ENCODE measurements around the gene OST4.

The OST4 gene

GRCh38 chr2:27102329-27102728 is 30.9 kb upstream of the OST4 start:
- Histone ChIP-seq H3K9ac (ENCODE audit: low read length) (no peak overlapping the region), H3K27ac (ENCODE audit: low read depth, low read length) (no peak overlapping the region), H3K36me3 (ENCODE audit: control insufficient read depth, insufficient read depth, low read length) (no peaks in the 10 kb centered on the region), H3K9me3 (ENCODE audit: control insufficient read depth, insufficient read depth, low read depth, low read length) (no peaks in the 10 kb centered on the region), H3K4me1 (ENCODE audit: control insufficient read depth, insufficient read depth, low read length) (no peaks in the 10 kb centered on the region), H3K27me3 (ENCODE audit: control insufficient read depth, insufficient read depth, low read length) (no peaks in the 10 kb centered on the region), H3K4me3 (ENCODE audit: low read depth, low read length) (no peak overlapping the region)

GRCh38 chr2:27100036-27100435 is 28.6 kb upstream of the OST4 start:
- no peaks in the 10 kb centered on the region for H3K9me3 ChIP-seq (ENCODE audit: control insufficient read depth, insufficient read depth, low read depth, low read length)
- H3K27ac ChIP-seq (ENCODE audit: low read depth, low read length): no peak overlapping the region
- H3K4me1 ChIP-seq (ENCODE audit: control insufficient read depth, insufficient read depth, low read length): peaks cover 7% of the 10 kb centered on the region
- no peak overlapping the region for H3K4me3 ChIP-seq (ENCODE audit: low read depth, low read length)
- H3K9ac ChIP-seq (ENCODE audit: low read length): no peak overlapping the region
- H3K27me3 ChIP-seq (ENCODE audit: control insufficient read depth, insufficient read depth, low read length): no peaks in the 10 kb centered on the region
- no peaks in the 10 kb centered on the region for H3K36me3 ChIP-seq (ENCODE audit: control insufficient read depth, insufficient read depth, low read length)

GRCh38 chr2:27099334-27099955 is 28.0 kb upstream of the OST4 start:
- Histone ChIP-seq H3K4me1 (ENCODE audit: control insufficient read depth, insufficient read depth, low read length) (peaks cover 7% of the 10 kb centered on the region), H3K27me3 (ENCODE audit: control insufficient read depth, insufficient read depth, low read length) (no peaks in the 10 kb centered on the region)

GRCh38 chr2:27097341-27097740 is 25.9 kb upstream of the OST4 start:
- H3K36me3 ChIP-seq (ENCODE audit: control insufficient read depth, insufficient read depth, low read length): no peaks in the 10 kb centered on the region
- no peaks in the 10 kb centered on the region for H3K9me3 ChIP-seq (ENCODE audit: control insufficient read depth, insufficient read depth, low read depth, low read length)
- H3K27ac ChIP-seq (ENCODE audit: low read depth, low read length): no peak overlapping the region
- no peak overlapping the region for H3K9ac ChIP-seq (ENCODE audit: low read length)
- no peak overlapping the region for H3K4me3 ChIP-seq (ENCODE audit: low read depth, low read length)
- no peaks in the 10 kb centered on the region for H3K27me3 ChIP-seq (ENCODE audit: control insufficient read depth, insufficient read depth, low read length)
- H3K4me1 ChIP-seq (ENCODE audit: control insufficient read depth, insufficient read depth, low read length): peaks cover 7% of the 10 kb centered on the region

More at GRCh38 chr2:27099334-27099955, 28.0 kb upstream of the OST4 start:
- H3K4me3 ChIP-seq (ENCODE audit: low read depth, low read length): no peak overlapping the region
- no peaks in the 10 kb centered on the region for H3K9me3 ChIP-seq (ENCODE audit: control insufficient read depth, insufficient read depth, low read depth, low read length)
- no peak overlapping the region for H3K27ac ChIP-seq (ENCODE audit: low read depth, low read length)
- no peak overlapping the region for H3K9ac ChIP-seq (ENCODE audit: low read length)
- H3K36me3 ChIP-seq (ENCODE audit: control insufficient read depth, insufficient read depth, low read length): no peaks in the 10 kb centered on the region

GRCh38 chr2:27096748-27097297 is 25.4 kb upstream of the OST4 start:
- Histone ChIP-seq H3K4me1 (ENCODE audit: control insufficient read depth, insufficient read depth, low read length) (peaks cover 7% of the 10 kb centered on the region), H3K36me3 (ENCODE audit: control insufficient read depth, insufficient read depth, low read length) (no peaks in the 10 kb centered on the region), H3K9me3 (ENCODE audit: control insufficient read depth, insufficient read depth, low read depth, low read length) (no peaks in the 10 kb centered on the region), H3K27me3 (ENCODE audit: control insufficient read depth, insufficient read depth, low read length) (no peaks in the 10 kb centered on the region), H3K9ac (ENCODE audit: low read length) (no peak overlapping the region), H3K4me3 (ENCODE audit: low read depth, low read length) (no peak overlapping the region), H3K27ac (ENCODE audit: low read depth, low read length) (no peak overlapping the region)

GRCh38 chr2:27095745-27096651 is 24.5 kb upstream of the OST4 start:
- no peak overlapping the region for H3K27ac ChIP-seq (ENCODE audit: low read depth, low read length)
- peaks cover 7% of the 10 kb centered on the region for H3K4me1 ChIP-seq (ENCODE audit: control insufficient read depth, insufficient read depth, low read length)
- no peaks in the 10 kb centered on the region for H3K36me3 ChIP-seq (ENCODE audit: control insufficient read depth, insufficient read depth, low read length)
- H3K27me3 ChIP-seq (ENCODE audit: control insufficient read depth, insufficient read depth, low read length): no peaks in the 10 kb centered on the region
- H3K9me3 ChIP-seq (ENCODE audit: control insufficient read depth, insufficient read depth, low read depth, low read length): no peaks in the 10 kb centered on the region
- H3K4me3 ChIP-seq (ENCODE audit: low read depth, low read length): peak overlapping the region; percentile 48
- H3K9ac ChIP-seq (ENCODE audit: low read length): no peak overlapping the region

GRCh38 chr2:27095427-27095744 is 23.9 kb upstream of the OST4 start:
- H3K4me1 ChIP-seq (ENCODE audit: control insufficient read depth, insufficient read depth, low read length): peaks cover 7% of the 10 kb centered on the region
- no peak overlapping the region for H3K27ac ChIP-seq (ENCODE audit: low read depth, low read length)
- no peaks in the 10 kb centered on the region for H3K36me3 ChIP-seq (ENCODE audit: control insufficient read depth, insufficient read depth, low read length)
- no peaks in the 10 kb centered on the region for H3K27me3 ChIP-seq (ENCODE audit: control insufficient read depth, insufficient read depth, low read length)
- H3K9me3 ChIP-seq (ENCODE audit: control insufficient read depth, insufficient read depth, low read depth, low read length): no peaks in the 10 kb centered on the region
- no peak overlapping the region for H3K9ac ChIP-seq (ENCODE audit: low read length)
- no peak overlapping the region for H3K4me3 ChIP-seq (ENCODE audit: low read depth, low read length)

- Histone ChIP-seq H3K27ac (ENCODE audit: low read depth, low read length) (no peak overlapping the region), H3K9me3 (ENCODE audit: control insufficient read depth, insufficient read depth, low read depth, low read length) (no peaks in the 10 kb centered on the region), H3K9ac (ENCODE audit: low read length) (no peak overlapping the region), H3K36me3 (ENCODE audit: control insufficient read depth, insufficient read depth, low read length) (no peaks in the 10 kb centered on the region), H3K27me3 (ENCODE audit: control insufficient read depth, insufficient read depth, low read length) (no peaks in the 10 kb centered on the region), H3K4me3 (ENCODE audit: low read depth, low read length) (no peak overlapping the region), H3K4me1 (ENCODE audit: control insufficient read depth, insufficient read depth, low read length) (peaks cover 7% of the 10 kb centered on the region)
Measured at GRCh38 chr2:27094353-27094984, 23.0 kb upstream of the OST4 start.

GRCh38 chr2:27093430-27094352 is 22.2 kb upstream of the OST4 start:
- H3K27me3 ChIP-seq (ENCODE audit: control insufficient read depth, insufficient read depth, low read length): no peaks in the 10 kb centered on the region; the same call in 1 of the 2 replicates
- no peak overlapping the region for H3K9ac ChIP-seq (ENCODE audit: low read length)
- H3K27ac ChIP-seq (ENCODE audit: low read depth, low read length): no peak overlapping the region
- no peak overlapping the region for H3K4me3 ChIP-seq (ENCODE audit: low read depth, low read length)
- peaks cover 7% of the 10 kb centered on the region for H3K4me1 ChIP-seq (ENCODE audit: control insufficient read depth, insufficient read depth, low read length)
- H3K36me3 ChIP-seq (ENCODE audit: control insufficient read depth, insufficient read depth, low read length): no peaks in the 10 kb centered on the region
- no peaks in the 10 kb centered on the region for H3K9me3 ChIP-seq (ENCODE audit: control insufficient read depth, insufficient read depth, low read depth, low read length)

GRCh38 chr2:27092696-27093429 is 21.4 kb upstream of the OST4 start:
- H3K9me3 ChIP-seq (ENCODE audit: control insufficient read depth, insufficient read depth, low read depth, low read length): no peaks in the 10 kb centered on the region
- no peak overlapping the region for H3K27ac ChIP-seq (ENCODE audit: low read depth, low read length)
- no peaks in the 10 kb centered on the region; the same call in 1 of the 2 replicates for H3K27me3 ChIP-seq (ENCODE audit: control insufficient read depth, insufficient read depth, low read length)
- H3K36me3 ChIP-seq (ENCODE audit: control insufficient read depth, insufficient read depth, low read length): no peaks in the 10 kb centered on the region
- H3K4me3 ChIP-seq (ENCODE audit: low read depth, low read length): no peak overlapping the region
- no peak overlapping the region for H3K9ac ChIP-seq (ENCODE audit: low read length)
- peaks cover 7% of the 10 kb centered on the region for H3K4me1 ChIP-seq (ENCODE audit: control insufficient read depth, insufficient read depth, low read length)

Data from HUES6 (cell line).